ENCODE data around the gene LYVE1.

Gene LYVE1

DNA sequence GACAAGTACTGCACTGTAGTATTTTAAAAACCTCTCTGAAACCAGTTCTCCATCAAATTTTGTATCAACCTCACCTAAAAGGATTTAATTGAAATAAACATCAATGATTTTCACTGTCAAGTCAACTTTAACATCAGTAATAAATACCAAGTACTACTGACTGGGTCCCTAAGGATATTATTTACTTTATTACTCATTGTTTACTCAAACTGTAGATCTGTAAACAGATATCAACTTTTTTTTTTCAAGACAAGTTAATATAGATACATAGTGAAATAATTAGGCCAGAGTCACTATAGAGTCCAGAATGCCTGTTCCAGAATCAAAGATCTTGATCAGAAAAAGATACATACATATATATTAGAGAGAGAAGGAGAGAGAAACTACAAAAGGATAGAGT lies 29.1 kb downstream of the LYVE1 start:
- DNase-seq (ENCODE audit: low read depth) = no peak
- H3K4me3 ChIP-seq (ENCODE audit: low read depth, low read length) = no peak overlapping the region
- TF ChIP-seq, protein P1, sequence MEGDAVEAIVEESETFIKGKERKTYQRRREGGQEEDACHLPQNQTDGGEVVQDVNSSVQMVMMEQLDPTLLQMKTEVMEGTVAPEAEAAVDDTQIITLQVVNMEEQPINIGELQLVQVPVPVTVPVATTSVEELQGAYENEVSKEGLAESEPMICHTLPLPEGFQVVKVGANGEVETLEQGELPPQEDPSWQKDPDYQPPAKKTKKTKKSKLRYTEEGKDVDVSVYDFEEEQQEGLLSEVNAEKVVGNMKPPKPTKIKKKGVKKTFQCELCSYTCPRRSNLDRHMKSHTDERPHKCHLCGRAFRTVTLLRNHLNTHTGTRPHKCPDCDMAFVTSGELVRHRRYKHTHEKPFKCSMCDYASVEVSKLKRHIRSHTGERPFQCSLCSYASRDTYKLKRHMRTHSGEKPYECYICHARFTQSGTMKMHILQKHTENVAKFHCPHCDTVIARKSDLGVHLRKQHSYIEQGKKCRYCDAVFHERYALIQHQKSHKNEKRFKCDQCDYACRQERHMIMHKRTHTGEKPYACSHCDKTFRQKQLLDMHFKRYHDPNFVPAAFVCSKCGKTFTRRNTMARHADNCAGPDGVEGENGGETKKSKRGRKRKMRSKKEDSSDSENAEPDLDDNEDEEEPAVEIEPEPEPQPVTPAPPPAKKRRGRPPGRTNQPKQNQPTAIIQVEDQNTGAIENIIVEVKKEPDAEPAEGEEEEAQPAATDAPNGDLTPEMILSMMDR (IDR thresholded peaks at IDR 0.05; ENCODE audit: low read depth, low read length, missing control alignments) = no peak

DNA sequence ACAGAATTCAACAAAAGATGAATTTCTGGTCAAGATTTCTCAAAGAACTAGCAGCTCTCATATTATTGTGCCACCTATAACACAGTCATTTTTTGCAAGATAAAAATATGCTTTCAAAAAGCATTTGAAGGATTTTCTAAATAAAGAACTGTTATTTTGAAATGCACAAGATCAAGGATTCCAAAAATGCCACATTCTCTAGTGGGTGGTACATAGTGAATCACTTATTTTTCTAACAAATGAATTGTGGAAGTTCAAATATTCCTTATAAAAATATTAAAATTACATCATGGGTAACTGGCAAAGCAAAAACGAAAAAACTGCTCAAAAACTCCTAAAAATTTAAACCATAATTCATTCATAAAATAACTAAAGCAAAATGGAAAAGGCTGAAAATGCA lies 29.5 kb downstream of the LYVE1 start:
- TF ChIP-seq, protein P1 (IDR thresholded peaks at IDR 0.05; ENCODE audit: low read depth, low read length, missing control alignments) = no peak
- DNase-seq (ENCODE audit: low read depth) = no peak
- no peak overlapping the region for H3K4me3 ChIP-seq (ENCODE audit: low read depth, low read length)

DNA sequence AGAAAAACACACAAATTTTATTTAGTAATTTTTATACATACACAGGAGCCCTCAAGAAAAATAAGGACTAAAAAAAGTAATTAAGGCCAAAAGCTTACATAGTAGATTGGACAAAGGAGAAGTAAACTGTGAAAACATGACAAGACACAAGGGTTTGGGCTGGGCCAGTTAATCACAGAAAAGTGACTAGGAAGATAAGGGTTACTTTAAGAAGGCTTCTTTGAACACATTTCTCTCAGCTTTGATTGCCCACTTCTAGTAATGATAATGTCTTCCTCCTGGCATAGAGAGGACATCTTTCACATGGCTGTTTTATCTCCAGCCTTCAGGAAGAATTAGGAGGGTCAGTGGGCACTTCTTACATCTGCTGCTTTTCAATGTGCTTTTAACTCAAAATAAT lies 30.9 kb downstream of the LYVE1 start:
- no peak overlapping the region for H3K4me3 ChIP-seq (ENCODE audit: low read depth, low read length)

DNA sequence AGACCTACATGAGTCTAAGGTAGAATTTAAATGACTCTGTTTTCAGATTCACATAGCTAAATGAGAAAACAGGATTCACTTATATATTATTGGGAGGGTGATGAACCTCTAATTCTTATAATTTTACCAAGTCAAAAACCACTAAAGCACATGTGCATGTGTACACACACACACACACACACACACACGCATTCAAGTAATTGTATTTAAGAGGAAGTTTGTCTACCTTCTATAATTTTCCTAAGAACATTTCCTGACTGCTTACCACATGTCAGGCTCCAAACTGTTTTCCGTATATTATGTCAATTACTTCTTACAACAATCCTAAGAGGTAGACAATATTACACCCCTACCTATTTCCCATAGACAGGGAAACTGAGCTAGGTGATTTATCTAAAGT lies 34.1 kb downstream of the LYVE1 start:
- TF ChIP-seq, protein P1 (IDR thresholded peaks at IDR 0.05; ENCODE audit: low read depth, low read length, missing control alignments) = no peak
- DNase-seq (ENCODE audit: low read depth) = no peak
- no peak overlapping the region for H3K4me3 ChIP-seq (ENCODE audit: low read depth, low read length)

More for the DNA sequence above, 30.9 kb downstream of the LYVE1 start:
- TF ChIP-seq, protein P1 (IDR thresholded peaks at IDR 0.05; ENCODE audit: low read depth, low read length, missing control alignments) = no peak
- no peak for DNase-seq (ENCODE audit: low read depth)

DNA sequence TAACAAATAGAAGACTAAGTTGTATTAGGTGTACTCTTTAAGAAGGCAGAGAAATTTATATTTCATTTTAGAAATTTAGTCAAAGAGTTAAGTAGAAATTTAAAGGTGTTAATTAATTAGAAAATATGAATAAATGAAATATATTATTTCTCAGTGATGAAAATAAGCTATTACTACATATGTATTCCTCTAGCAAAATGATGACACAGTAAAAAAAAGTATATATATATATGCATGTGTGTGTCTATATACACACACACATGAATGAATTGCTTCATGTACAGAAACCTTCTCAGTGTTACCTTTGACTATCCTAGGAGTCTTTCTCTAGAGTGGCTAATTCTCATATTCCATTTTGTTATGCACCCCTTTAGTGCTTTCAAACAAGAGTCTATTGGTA lies 35.1 kb downstream of the LYVE1 start:
- no peak for DNase-seq (ENCODE audit: low read depth)
- TF ChIP-seq, protein P1 (IDR thresholded peaks at IDR 0.05; ENCODE audit: low read depth, low read length, missing control alignments) = no peak
- no peak overlapping the region for H3K4me3 ChIP-seq (ENCODE audit: low read depth, low read length)

DNA sequence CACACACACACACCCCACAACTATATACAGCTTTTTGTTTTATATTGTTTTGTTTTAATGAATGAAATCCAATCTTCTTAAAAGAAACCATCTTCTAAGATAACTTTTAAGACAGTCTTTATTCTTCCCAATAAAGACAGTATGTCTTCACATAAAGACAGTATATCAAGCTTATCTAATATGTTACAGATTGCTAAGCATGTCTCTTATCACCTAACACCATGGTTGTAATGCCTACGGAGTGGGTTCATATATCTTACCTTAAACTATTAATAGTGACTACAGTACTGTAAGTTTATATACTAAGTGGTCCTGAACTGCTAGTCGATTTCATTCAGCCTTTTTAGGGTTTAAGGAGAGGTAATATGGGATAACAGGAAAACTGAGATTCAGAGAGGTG lies 35.9 kb downstream of the LYVE1 start:
- TF ChIP-seq, protein P1 (IDR thresholded peaks at IDR 0.05; ENCODE audit: low read depth, low read length, missing control alignments) = no peak
- no peak overlapping the region for H3K4me3 ChIP-seq (ENCODE audit: low read depth, low read length)
- DNase-seq (ENCODE audit: low read depth) = no peak

DNA sequence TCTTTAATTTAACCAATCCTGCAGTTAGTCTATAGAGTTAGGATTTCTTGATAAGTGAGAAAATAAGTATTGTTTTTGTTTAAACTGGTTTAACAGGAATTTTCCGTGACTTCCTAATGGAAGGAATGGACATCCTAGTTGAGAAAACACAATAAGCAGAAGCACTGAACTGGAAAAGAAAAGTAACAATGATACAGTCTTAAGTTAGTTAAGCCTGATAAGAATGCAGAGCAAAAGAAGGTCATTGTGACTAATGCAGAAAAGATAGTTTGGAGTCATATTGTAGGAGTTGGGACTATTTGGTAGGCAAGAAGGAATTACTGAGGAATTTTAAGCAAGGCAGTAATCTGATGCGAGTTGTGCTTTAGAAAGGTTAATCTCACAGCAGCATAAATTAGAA lies 39.2 kb downstream of the LYVE1 start:
- no peak for DNase-seq (ENCODE audit: low read depth)
- TF ChIP-seq, protein P1 (IDR thresholded peaks at IDR 0.05; ENCODE audit: low read depth, low read length, missing control alignments) = no peak
- H3K4me3 ChIP-seq (ENCODE audit: low read depth, low read length) = no peak overlapping the region

Data from GM12864 (cell line).